ENCODE data around the gene TYSND1. TPM values are rescaled to one million over a fixed set of nuclear protein-coding genes. Genes with fewer than 3 reads are reported as not detected.
"Not testable (repeated sequence)": the region's sequence is repeated elsewhere in the genome, so short reads cannot be mapped to it uniquely, and the experiment has no call there.

TYSND1 gene
- total RNA-seq, 2 donors from 2014 or later: 4.4 to 4.9 TPM

DNA sequence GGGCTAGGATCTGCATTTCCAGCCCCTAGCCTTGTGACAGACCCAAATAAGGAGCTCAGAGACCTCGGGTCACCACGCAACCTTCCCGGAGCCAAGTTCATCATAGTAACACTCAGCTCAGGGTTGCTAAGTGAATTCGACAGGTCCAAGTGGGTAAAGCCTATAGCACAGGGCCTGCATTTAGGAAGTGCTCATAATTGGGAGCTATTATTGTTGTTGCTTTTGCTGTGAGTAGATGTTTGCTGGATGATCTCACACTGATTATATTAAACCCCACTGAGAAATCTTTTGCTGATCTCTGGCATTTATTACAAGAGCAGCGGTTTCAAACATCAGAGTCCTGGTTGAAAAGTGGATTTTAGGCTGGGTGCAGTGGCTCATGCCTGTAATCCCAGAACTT is 44.1 kb upstream of the TYSND1 start:
- DNase-seq (ENCODE audit: low spot score): no peak
- Histone ChIP-seq H3K4me3 (no peak overlapping the region), H3K9me3 (no peaks in the 10 kb centered on the region), H3K36me3 (no peaks in the 10 kb centered on the region), H3K4me1 (peaks cover 0 to 31% of the 10 kb centered on the region in 2 donors), H3K27ac (no peak overlapping the region), H3K27me3 (no peaks in the 10 kb centered on the region)
- TF ChIP-seq, protein P1, sequence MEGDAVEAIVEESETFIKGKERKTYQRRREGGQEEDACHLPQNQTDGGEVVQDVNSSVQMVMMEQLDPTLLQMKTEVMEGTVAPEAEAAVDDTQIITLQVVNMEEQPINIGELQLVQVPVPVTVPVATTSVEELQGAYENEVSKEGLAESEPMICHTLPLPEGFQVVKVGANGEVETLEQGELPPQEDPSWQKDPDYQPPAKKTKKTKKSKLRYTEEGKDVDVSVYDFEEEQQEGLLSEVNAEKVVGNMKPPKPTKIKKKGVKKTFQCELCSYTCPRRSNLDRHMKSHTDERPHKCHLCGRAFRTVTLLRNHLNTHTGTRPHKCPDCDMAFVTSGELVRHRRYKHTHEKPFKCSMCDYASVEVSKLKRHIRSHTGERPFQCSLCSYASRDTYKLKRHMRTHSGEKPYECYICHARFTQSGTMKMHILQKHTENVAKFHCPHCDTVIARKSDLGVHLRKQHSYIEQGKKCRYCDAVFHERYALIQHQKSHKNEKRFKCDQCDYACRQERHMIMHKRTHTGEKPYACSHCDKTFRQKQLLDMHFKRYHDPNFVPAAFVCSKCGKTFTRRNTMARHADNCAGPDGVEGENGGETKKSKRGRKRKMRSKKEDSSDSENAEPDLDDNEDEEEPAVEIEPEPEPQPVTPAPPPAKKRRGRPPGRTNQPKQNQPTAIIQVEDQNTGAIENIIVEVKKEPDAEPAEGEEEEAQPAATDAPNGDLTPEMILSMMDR (IDR thresholded peaks at IDR 0.05): no peak

DNA sequence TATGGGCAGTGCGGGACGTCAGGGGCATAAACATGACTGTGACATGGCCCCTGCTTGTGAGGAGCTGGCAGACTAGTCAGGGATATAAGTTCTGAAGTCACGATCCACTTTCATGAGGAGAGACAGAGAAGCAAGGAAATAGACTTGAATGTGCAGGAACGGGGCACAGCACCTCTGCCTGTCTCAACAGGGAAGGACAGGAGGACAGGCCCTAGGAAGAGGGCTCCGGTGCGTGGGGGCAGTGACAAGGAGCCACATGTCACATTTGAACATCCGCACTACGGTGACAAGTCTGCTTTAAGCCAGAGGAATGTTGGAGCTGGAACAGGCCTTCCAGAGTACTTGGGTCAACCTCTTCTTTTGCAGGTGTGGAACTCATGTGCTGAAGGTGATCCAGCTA is 43.6 kb upstream of the TYSND1 start:
- Histone ChIP-seq H3K9me3 (no peaks in the 10 kb centered on the region), H3K4me3 (no peak overlapping the region), H3K4me1 (peaks cover 0 to 31% of the 10 kb centered on the region in 2 donors), H3K27ac (no peak overlapping the region), H3K27me3 (no peaks in the 10 kb centered on the region), H3K36me3 (no peaks in the 10 kb centered on the region)
- TF ChIP-seq, protein P1 (IDR thresholded peaks at IDR 0.05): no peak
- no peak for DNase-seq (ENCODE audit: low spot score)

DNA sequence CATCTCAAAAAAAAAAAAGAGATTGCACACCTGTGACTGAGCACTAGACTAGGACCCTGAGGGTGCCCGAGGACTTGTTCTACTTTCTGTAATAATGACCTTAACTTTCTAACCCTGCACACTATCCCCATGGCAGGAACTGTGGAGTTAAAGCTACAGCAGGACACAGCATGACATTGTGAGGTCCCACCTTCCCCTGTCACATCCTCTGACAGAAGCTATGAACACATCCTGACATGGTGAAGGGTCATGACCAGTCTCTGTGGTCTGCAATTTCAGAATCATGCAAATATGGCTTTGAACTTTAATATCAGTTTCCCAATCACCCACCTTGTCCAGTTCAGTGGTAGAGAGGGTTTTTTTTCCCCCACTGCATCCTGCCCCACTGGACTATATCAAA is 42.3 kb upstream of the TYSND1 start:
- TF ChIP-seq, protein P1 (IDR thresholded peaks at IDR 0.05): no peak
- no peak overlapping the region for H3K27ac ChIP-seq

DNA sequence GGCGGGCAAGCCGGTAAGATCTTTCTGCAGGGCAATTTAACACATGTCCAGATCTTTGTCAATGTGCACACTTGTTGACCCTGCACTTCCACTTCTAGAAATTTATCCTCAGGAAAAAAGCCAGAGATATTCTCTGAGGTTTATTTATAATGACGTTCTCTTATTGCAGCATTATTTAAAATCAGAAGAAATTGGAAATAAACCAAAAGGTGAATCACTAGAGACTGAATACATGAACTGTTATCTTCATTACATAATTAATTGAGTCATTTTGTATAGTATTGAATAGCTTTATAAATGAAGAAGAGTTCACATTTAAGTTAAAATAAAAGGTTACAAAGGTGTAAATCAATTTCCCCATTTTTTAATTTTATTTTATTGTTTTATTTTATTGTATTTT is 40.1 kb upstream of the TYSND1 start:
- no peak for DNase-seq (ENCODE audit: low spot score)
- peaks cover 0 to 10% of the 10 kb centered on the region in 2 donors for H3K4me1 ChIP-seq
- H3K27ac ChIP-seq: no peak overlapping the region
- H3K9me3 ChIP-seq: no peaks in the 10 kb centered on the region
- TF ChIP-seq, protein P1 (IDR thresholded peaks at IDR 0.05): no peak
- H3K27me3 ChIP-seq: no peaks in the 10 kb centered on the region
- no peak overlapping the region for H3K4me3 ChIP-seq
- H3K36me3 ChIP-seq: no peaks in the 10 kb centered on the region

More for the DNA sequence above, 42.3 kb upstream of the TYSND1 start:
- Histone ChIP-seq H3K36me3 (no peaks in the 10 kb centered on the region), H3K4me1 (peaks cover 0 to 27% of the 10 kb centered on the region in 2 donors), H3K9me3 (no peaks in the 10 kb centered on the region), H3K27me3 (no peaks in the 10 kb centered on the region), H3K4me3 (no peak overlapping the region)
- no peak for DNase-seq (ENCODE audit: low spot score)

DNA sequence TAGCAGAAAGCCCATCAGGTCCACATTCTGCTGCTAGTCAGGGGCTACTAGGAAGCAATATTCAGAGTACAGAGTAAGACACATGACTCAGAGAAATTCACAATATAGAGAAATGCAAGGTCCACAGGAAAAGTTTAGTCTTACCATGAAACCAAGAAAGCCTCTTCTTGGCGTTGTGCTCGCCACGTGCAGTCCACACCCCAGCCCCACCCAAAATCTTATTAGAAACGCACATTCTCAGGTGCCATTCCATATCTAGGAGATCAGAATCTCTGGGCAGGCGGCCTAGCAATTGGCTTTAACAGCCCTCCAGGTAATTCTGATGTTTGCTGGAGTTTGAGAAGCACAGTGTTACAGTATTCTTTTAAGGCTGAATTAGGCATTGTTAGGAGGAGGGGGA is 39.6 kb upstream of the TYSND1 start:
- TF ChIP-seq, protein P1 (IDR thresholded peaks at IDR 0.05): no peak
- no peak for DNase-seq (ENCODE audit: low spot score)
- H3K36me3 ChIP-seq: no peaks in the 10 kb centered on the region
- H3K4me1 ChIP-seq: peaks cover 0 to 10% of the 10 kb centered on the region in 2 donors
- no peaks in the 10 kb centered on the region for H3K9me3 ChIP-seq
- H3K4me3 ChIP-seq: no peak overlapping the region
- no peaks in the 10 kb centered on the region for H3K27me3 ChIP-seq
- H3K27ac ChIP-seq: no peak overlapping the region

DNA sequence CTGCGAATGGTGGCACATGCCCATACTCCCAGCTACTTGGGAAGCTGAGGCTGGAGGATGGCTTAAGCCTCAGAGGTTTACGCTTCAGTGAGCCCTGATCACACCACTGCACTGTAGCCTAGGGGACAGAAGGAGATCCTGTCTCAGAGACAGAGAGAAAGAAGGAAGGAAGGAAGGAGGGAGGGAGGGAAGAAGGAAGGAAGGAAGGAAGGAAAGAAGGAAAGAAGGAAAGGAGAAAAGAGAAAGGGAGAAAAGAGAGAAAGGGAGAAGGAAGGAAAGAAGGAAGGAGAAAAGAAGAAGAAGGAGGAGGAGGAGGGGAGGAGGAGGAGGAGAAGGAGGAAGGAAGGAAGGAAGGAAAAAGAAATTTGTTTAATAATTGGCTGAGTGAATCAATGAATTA is 36.8 kb upstream of the TYSND1 start:
- Histone ChIP-seq H3K4me3 (no peak overlapping the region), H3K36me3 (no peaks in the 10 kb centered on the region), H3K27ac (no peak overlapping the region), H3K27me3 (no peaks in the 10 kb centered on the region), H3K4me1 (no peaks in the 10 kb centered on the region), H3K9me3 (peaks cover 0 to 11% of the 10 kb centered on the region in 2 donors)
- TF ChIP-seq, protein P1 (IDR thresholded peaks at IDR 0.05): no peak
- DNase-seq (ENCODE audit: low spot score): no peak

DNA sequence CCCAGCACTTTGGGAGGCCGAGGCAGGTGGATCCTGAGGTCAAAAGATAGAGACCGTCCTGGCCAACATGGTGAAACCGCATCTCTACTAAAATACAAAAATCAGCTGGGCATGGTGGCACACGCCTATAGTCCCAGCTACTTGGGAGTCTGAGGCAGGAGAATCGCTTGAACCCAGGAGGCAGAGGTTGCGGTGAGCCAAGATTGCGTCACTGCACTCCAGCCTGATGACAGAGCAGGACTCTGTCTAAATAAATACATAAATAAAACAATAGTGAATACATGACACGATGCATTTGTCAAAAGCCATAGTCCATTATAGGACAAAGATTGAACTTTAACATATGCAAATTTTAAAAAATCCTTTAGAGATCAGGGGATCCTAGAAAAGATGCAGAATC is 32.7 kb upstream of the TYSND1 start:
- not testable (repeated sequence) for H3K27me3 ChIP-seq; H3K36me3 ChIP-seq; H3K4me3 ChIP-seq; DNase-seq (ENCODE audit: low spot score); H3K4me1 ChIP-seq; H3K27ac ChIP-seq
- H3K9me3 ChIP-seq: peaks cover 0 to 11% of the 10 kb centered on the region in 2 donors
